GM18909 (cell line): ENCODE results near the gene ANKRD29.
"Not testable (repeated sequence)": the region's sequence is repeated elsewhere in the genome, so short reads cannot be mapped to it uniquely, and the experiment has no call there.

Experiments used
- ATAC-seq: cut with Tn5 transposase; IDR thresholded peaks from one replicate; pipeline ENCODE4 v1.9.1; 2021; ENCODE audit warnings: mild to moderate bottlenecking; ENCODE audit not compliant: unreplicated experiment, poor library complexity

Gene ANKRD29

DNA sequence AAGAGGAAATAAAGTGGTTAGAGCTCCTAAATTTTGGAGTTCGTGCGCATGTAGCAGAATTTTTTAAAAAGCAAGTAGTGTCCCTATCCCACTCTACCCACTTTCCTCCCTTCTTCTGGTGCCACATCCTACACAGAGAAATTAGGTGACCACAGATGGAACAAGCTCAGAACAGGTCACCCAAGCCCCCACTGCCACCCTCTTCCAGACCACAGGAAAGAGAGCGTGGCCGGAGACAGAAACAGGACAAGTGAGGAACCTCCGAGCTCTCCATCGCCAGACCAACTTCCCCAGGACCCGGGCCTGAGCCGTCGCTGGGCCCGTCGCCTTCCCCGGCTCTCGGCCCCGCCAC is 76.8 kb downstream of the ANKRD29 start:
- ATAC-seq, result no peak

- ATAC-seq, result no peak
These were observed 77.5 kb downstream of the ANKRD29 start for GRCh38 chr18:23585007-23585871.

DNA sequence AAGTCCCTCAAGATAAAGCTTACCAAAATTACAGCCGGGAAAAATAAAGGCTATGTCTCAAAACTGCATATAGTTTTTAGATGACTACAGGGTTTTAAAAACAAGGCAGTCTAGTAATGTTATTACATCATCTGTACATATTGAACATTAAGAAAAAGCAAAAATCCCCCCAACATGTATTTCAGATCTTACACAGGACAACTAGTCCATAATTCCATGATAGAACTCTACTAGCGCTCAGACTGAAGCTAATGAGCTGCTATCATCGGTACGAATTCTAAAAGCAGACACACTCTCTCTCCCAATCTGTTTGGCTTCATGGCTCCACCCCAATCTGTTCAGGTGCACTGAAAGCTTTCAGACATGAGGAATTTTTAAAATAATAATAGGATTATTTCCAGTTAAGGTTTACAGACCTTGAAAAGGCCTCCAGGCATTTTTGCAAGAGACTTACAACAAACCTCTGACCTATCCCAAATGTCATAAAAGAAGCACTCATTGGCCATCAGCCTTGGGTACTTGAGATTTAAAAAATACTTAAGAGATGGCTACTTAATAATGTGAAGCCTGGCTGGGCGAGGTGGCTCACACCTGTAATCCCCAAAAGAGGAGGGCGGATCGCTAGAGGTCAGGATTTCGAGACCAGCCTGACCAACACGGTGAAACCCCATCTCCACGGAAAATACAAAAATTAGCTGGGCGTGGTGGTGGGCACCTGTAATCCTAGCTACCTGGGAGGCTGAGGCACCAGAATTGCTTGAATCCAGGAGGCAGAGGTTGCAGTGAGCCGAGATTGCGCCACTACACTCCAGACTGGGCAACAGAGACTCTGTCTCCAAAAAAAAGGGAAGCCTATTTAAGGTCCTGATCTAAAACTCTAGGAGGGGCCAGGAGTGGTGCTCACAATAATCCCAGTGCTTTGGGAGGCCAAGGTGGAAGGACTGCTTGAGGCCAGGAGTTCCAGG is 78.4 kb downstream of the ANKRD29 start:
- ATAC-seq, result no peak

GRCh38 chr18:23583071-23583865 is 79.4 kb downstream of the ANKRD29 start:
- ATAC-seq, result no peak

DNA sequence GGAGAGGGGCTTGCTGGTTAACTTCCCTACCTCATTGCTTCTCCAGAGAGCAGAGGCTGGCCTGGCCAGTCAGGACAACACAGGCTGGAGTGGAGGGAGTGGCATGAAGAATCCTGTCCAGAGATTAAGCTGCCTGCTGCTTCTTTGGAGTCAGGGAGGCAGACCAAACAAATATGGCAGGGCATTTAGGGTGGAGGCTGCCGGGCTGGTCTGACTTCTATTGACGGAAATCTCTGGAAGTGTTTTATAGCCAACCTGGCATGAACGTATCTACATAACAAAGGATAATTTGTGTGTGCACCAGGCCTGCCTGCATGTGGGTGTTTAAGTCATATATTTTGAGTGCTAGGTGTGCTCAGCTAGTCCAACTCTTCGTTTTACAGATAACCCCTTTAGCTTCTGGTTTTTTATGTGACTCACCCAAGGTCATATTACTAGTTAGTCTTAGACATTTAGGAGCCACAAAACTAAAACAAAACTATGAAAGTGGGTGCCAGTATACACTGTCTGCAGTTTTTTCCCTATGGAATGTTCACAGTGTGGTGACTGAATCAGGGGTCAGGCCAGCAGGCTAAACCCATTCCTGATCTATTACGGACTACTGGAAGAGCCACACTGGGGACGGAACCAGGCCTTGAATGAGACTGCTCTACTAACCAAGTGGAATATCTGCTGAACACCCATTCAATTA is 81.9 kb downstream of the ANKRD29 start:
- no peak for ATAC-seq

- no peak for ATAC-seq
These were observed 83.6 kb downstream of the ANKRD29 start for GRCh38 chr18:23578891-23579653.

DNA sequence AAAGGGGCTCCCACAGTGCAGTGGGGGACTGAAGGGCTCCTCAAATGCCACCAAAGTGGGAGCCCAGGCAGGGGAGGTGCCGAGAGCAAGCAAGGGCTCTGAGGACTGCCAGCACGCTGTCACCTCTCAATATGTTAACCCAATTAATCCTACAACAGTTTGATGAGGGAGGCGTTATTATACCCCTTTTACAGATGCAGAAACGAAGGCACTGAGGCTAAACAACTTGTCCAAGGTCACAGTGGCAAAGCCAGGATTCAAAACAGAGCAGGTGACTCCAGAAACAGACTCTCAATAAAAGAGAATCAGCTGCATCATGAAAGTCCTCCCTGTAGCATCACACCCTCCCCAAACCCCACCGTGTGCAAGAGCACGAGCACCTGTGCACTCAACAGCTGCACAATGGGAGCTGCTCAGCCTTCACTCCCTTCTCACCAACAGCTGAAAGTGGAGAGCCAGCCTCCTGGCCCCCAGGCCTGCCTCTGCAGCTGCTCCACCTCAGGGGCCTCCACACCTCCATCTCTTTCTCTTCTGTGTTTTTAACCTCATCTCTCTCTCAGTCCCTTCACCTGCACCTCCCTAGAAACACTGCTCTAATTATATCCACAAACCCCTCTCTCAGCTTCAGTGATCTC is 84.5 kb downstream of the ANKRD29 start:
- no peak for ATAC-seq

GRCh38 chr18:23577521-23577920 is 85.2 kb downstream of the ANKRD29 start:
- not testable (repeated sequence) for ATAC-seq

- ATAC-seq, result no peak
These were observed 87.4 kb downstream of the ANKRD29 start for GRCh38 chr18:23575309-23575651.

DNA sequence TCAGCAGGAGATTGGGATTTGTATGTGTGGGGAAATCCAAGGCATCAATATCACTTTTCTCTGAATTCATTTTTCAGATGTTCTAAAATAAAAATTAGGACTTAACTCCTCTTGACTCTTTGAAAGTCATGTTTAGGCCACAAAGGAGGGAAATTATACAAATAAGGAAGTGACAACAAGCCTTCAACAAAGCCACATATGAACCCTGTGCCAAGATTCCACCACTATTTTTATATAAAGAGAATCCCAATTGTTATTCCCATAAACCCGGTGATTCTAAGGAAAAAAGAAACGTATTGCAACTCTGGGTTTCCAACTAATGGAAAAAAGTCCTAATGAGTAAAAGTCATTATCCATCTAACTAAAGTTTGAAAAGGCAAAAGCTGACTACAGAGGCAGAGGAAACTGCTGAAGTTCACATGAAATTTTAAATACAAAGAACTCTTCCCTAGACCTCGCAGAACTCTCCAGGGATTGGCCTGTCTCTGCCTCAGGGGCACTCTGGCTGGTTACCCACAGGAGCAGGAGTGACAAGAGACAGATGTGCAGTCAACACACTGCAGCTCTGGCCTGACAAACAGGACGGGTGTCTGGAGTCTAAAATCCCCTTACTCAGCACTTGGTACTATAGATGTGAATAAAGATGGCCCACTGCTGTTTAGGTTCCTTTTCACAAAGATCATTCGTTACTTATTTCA is 88.0 kb downstream of the ANKRD29 start:
- no peak for ATAC-seq

- ATAC-seq, result no peak
These were observed 88.9 kb downstream of the ANKRD29 start for GRCh38 chr18:23573626-23574431.

- ATAC-seq, result no peak
These were observed 89.7 kb downstream of the ANKRD29 start for GRCh38 chr18:23573020-23573419.

- ATAC-seq, result no peak
These were observed 90.1 kb downstream of the ANKRD29 start for GRCh38 chr18:23572570-23572969.

GRCh38 chr18:23572012-23572411 is 90.7 kb downstream of the ANKRD29 start:
- ATAC-seq, result no peak

- ATAC-seq, result no peak
These were observed 91.7 kb downstream of the ANKRD29 start for GRCh38 chr18:23570912-23571504.

GRCh38 chr18:23569299-23570063 is 93.2 kb downstream of the ANKRD29 start:
- ATAC-seq, result no peak
